HG03039 (cell line): ENCODE measurements around the gene SIDT1.
"Not testable (repeated sequence)": the region's sequence is repeated elsewhere in the genome, so short reads cannot be mapped to it uniquely, and the experiment has no call there.

Experiments
- ATAC-seq: cut with Tn5 transposase; IDR thresholded peaks from one replicate; pipeline ENCODE4 v1.9.1; 2021; ENCODE audit warnings: mild to moderate bottlenecking, moderate library complexity; ENCODE audit not compliant: unreplicated experiment

Gene SIDT1

GRCh38 chr3:113630956-113631542 lies 98.7 kb downstream of the SIDT1 start:
- no peak for ATAC-seq

GRCh38 chr3:113631573-113631972 lies 99.2 kb downstream of the SIDT1 start:
- ATAC-seq = no peak

GRCh38 chr3:113634782-113635474 lies 102.6 kb downstream of the SIDT1 start:
- ATAC-seq = no peak

GRCh38 chr3:113636034-113636433 lies 103.7 kb downstream of the SIDT1 start:
- ATAC-seq = not testable (repeated sequence)

GRCh38 chr3:113637756-113638155 lies 105.4 kb downstream of the SIDT1 start:
- ATAC-seq = no peak

GRCh38 chr3:113638910-113639309 lies 106.6 kb downstream of the SIDT1 start:
- ATAC-seq = no peak

- ATAC-seq = no peak
These were observed 111.2 kb downstream of the SIDT1 start for GRCh38 chr3:113643583-113643982.

GRCh38 chr3:113648524-113648923 lies 116.2 kb downstream of the SIDT1 start:
- no peak for ATAC-seq

GRCh38 chr3:113649174-113649845 lies 117.0 kb downstream of the SIDT1 start:
- ATAC-seq = no peak

- ATAC-seq = no peak
These were observed 122.0 kb downstream of the SIDT1 start for GRCh38 chr3:113654310-113654709.

- no peak for ATAC-seq
These were observed 122.5 kb downstream of the SIDT1 start for GRCh38 chr3:113654851-113655250.

- no peak for ATAC-seq
These were observed 125.8 kb downstream of the SIDT1 start for GRCh38 chr3:113658107-113658506.

- ATAC-seq = no peak
These were observed 126.8 kb downstream of the SIDT1 start for GRCh38 chr3:113659101-113659541.

- ATAC-seq = no peak
These were observed 127.6 kb downstream of the SIDT1 start for GRCh38 chr3:113659996-113660395.

GRCh38 chr3:113660458-113660857 lies 128.1 kb downstream of the SIDT1 start:
- ATAC-seq = no peak

GRCh38 chr3:113660896-113661295 lies 128.5 kb downstream of the SIDT1 start:
- no peak for ATAC-seq

GRCh38 chr3:113662824-113663223 lies 130.5 kb downstream of the SIDT1 start:
- no peak for ATAC-seq

GRCh38 chr3:113663324-113663750 lies 131.0 kb downstream of the SIDT1 start:
- ATAC-seq = no peak

GRCh38 chr3:113663761-113664160 lies 131.4 kb downstream of the SIDT1 start:
- ATAC-seq = no peak

- no peak for ATAC-seq
These were observed 132.3 kb downstream of the SIDT1 start for GRCh38 chr3:113664523-113665094.

GRCh38 chr3:113668015-113668414 lies 135.7 kb downstream of the SIDT1 start:
- no peak for ATAC-seq

GRCh38 chr3:113673593-113673992 lies 141.2 kb downstream of the SIDT1 start:
- no peak for ATAC-seq
